Activated naive CD4-positive, alpha-beta T cell treated with anti-CD3 and anti-CD28 coated beads, Interleukin-2, amount 50 U/mL, for 72 hours (primary cell): ENCODE results near the gene SCLT1. TPM values are rescaled to one million over a fixed set of nuclear protein-coding genes. Genes with fewer than 3 reads are reported as not detected.

Source experiments
- ATAC-seq, 2 donors: fragments of 150-1000 bp; cut with Tn5 transposase; 2 replicates each; pipeline ENCODE4 v1.10.0; 2021; ENCODE audit warnings: mild to moderate bottlenecking in 2 of 2, moderate library complexity in 2 of 2
- DNase-seq, 2 donors: peaks; one replicate each; pipeline ENCODE4 v3.0.0; 2021 to 2022; ENCODE audit warnings: low spot score in 2 of 2
- H3K27ac Mint-ChIP-seq, 2 donors: one replicate each; pipeline ENCODE4 v1.8.0; 2022; ENCODE audit warnings: mild to moderate bottlenecking in 2 of 2, mixed read lengths in 2 of 2
- H3K36me3 Mint-ChIP-seq, 2 donors: one replicate each; pipeline ENCODE4 v1.8.0; 2022; ENCODE audit warnings: mixed read lengths in 2 of 2
- H3K9me3 Mint-ChIP-seq, 2 donors: one replicate each; pipeline ENCODE4 v1.8.0; 2022; ENCODE audit warnings: mixed read lengths in 2 of 2
- total RNA-seq, 2 donors: library from RNA; stranded (reverse); gene quantifications; one replicate each; pipeline ENCODE4 v1.2.3, GENCODE V29; 2022

The SCLT1 gene
- total RNA-seq, 2 donors from 2014 or later: 19.8 to 27.1 TPM

DNA sequence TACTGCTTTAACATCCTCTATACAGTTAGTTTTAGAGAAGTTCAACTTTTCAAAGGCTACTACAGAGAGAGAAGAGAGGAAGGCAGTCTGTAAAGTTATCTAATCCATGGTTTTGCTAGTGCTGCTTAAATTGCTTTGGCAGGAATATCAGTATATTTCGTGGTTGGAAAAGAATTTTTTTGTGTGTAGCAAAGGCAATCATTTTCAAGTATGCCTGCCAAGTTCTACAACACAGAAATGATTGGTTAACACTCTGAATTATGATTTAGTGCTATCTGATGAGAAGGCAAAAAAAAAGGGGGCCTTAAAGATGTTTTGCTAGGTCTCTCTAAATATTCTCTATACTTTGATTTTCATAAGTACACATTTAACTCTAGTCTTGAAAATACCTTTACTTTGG lies 150.7 kb downstream of the SCLT1 start:
- H3K36me3 Mint-ChIP-seq: peaks cover 8 to 37% of the 10 kb centered on the region in 2 donors
- H3K9me3 Mint-ChIP-seq: no peaks in the 10 kb centered on the region
- ATAC-seq: no peak
- DNase-seq: no peak
- no peak overlapping the region for H3K27ac Mint-ChIP-seq

DNA sequence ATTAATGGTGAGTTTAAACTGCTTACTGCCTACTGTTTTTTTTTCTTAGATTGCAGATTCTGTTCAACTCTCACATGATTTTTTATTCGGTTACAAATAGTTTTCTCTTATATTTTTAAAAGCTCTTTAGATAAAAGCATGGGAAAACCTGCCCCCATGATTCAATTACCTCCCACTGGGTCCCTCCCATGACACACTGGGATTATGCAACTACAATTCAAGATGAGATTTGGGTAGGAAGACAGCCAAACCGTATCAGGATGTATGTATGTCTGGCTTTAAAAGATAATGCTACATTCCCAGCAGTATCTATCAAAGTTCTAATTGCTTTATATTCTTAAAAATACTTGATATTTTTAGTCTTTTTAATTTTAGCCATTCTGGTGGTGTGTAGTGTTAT lies 152.4 kb downstream of the SCLT1 start:
- Mint-ChIP-seq H3K9me3 (no peaks in the 10 kb centered on the region), H3K36me3 (peaks cover 13 to 28% of the 10 kb centered on the region in 2 donors), H3K27ac (no peak overlapping the region)
- ATAC-seq (no peak), DNase-seq (no peak)

DNA sequence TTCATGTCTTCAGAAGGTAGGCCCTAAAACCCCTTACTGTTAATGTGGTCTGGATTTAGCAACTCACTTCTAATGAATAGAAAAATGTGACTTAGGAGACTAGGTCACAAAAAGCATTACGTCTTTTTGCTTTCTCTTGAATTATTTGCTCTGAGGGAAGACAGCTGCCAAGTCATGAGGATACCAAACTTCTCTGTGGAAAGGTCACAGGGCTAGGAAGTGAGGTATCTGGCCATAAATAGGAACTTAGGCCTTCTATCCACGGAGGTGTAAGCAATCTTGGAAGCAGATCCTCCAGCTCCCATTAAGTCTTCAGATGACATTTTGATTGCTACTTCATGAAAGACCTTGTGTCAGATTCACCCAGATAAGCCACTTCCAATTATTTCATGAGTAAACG lies 163.3 kb downstream of the SCLT1 start:
- Mint-ChIP-seq H3K27ac (no peak overlapping the region), H3K9me3 (no peaks in the 10 kb centered on the region), H3K36me3 (peaks cover 8 to 9% of the 10 kb centered on the region in 2 donors)
- DNase-seq: no peak
- ATAC-seq: no peak

DNA sequence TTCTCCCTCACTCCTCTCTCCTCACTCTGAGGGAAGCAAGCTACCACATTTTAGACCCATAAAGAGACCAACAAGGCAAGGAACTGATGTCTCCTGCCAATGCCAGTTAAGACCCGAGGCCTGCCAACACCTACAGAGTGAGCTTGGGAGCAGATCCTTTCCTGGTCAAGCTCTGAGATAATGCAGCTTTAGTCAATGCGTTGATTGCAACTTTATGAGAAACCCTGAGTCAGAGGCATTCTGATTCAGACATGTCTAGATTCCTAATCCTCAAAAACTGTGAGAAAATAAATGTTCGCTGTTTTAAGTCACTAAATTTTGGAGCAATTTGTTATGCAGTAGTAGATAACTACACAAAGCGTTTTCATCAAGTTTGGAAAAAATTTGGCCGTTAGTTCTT lies 168.4 kb downstream of the SCLT1 start:
- Mint-ChIP-seq H3K9me3 (no peaks in the 10 kb centered on the region), H3K36me3 (peaks cover 8 to 9% of the 10 kb centered on the region in 2 donors), H3K27ac (no peak overlapping the region)
- DNase-seq (no peak), ATAC-seq (no peak)

DNA sequence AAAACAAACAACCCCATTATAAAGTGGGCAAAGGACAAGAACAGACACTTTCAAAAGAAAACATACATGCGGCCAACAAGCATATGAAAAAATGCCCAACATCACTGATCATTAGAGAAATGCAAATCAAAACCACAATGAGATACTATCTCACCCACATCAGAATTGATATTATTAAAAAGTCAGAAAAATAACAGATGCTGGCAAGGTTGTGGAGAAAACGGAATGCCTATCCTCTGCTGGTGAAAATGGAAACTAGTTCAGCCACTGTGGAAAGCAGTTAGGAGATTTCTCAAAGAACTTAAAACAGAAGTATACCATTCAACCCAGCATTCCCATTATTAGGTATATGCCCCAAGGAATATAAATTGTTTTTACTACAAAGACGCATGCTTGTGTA lies 171.4 kb downstream of the SCLT1 start:
- ATAC-seq: no peak
- peaks cover 8 to 9% of the 10 kb centered on the region in 2 donors for H3K36me3 Mint-ChIP-seq
- H3K27ac Mint-ChIP-seq: no peak overlapping the region
- DNase-seq: no peak
- H3K9me3 Mint-ChIP-seq: no peaks in the 10 kb centered on the region

DNA sequence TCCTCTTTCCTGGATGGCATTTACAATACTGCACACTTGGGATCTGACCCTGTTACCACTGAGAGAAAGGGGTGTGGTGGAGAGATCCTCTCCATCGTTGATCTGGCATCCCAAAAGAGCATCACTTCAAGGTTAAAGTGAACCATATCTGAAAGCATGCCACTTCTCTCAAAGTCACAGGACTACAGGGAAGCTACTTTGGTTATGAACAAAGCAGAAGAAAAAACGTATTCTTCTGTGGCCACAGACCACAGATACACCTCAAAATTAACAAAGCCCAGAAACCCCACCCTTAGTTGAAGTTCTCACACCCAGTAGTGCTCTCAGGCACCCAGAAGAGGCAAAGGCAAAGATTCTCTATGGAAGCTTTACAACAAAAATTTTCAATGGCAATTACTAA lies 175.6 kb downstream of the SCLT1 start:
- no peak overlapping the region for H3K27ac Mint-ChIP-seq
- no peak for DNase-seq
- no peaks in the 10 kb centered on the region for H3K36me3 Mint-ChIP-seq
- ATAC-seq: no peak
- no peaks in the 10 kb centered on the region for H3K9me3 Mint-ChIP-seq

DNA sequence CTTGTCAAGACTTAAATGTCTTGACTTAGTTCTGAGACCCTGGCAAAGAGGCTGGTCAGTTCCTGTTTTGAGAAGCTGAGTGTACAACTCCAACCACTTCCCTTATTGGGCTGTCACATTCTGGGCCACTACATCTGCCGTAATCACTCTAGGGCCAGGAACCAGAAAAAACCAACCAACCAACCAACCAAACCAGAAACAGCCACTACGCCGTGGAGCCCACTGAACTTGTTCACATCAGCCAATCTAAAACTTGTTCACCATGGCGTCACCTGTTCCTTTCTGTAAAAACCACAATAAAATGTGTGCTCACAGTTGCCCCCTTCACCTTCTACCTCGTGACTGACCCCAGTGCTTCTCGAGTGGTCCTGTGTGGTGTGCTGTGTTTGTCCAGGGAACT lies 176.5 kb downstream of the SCLT1 start:
- Mint-ChIP-seq H3K36me3 (no peaks in the 10 kb centered on the region), H3K27ac (no peak overlapping the region), H3K9me3 (no peaks in the 10 kb centered on the region)
- DNase-seq (no peak), ATAC-seq (no peak)

DNA sequence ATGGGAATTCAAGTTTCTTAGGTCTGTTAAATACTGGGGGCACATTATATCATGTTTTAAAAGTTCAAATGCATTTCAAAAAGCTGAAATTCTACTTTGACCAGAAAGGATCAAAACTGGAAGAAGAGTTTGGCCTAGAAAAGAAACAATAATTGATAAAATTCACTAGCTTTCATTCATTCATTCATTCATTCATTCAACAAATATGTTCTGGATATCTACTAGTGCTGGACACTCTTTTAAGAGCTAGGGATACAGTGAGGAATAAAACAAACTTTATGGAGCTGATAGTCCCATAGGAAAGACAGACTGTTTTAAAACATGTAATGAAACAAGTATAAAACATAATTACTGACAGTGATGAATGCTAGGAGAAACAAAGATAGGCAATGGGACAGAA lies 177.8 kb downstream of the SCLT1 start:
- no peak overlapping the region for H3K27ac Mint-ChIP-seq
- H3K9me3 Mint-ChIP-seq: no peaks in the 10 kb centered on the region
- no peaks in the 10 kb centered on the region for H3K36me3 Mint-ChIP-seq
- ATAC-seq (no peak), DNase-seq (no peak)

DNA sequence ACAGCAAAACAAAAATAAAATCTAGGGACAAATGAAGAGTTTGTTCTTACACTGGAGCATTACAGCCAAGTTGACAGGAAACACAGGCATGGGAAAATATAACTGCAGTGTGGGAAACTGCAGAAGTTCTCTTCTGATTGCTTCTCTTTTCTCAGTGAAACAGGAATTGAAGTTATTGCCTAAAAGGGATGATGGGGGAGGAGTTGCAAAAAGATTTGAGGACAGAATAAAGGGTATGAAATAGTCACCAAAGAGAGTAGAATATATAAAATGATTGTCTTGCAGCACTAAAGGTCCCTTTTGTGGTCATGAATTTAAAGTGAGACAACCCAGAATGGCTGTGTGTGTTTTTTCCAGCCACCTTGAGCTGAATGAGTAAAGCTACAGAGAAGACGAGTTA lies 180.1 kb downstream of the SCLT1 start:
- H3K36me3 Mint-ChIP-seq: no peaks in the 10 kb centered on the region
- no peak for ATAC-seq
- H3K9me3 Mint-ChIP-seq: no peaks in the 10 kb centered on the region

DNA sequence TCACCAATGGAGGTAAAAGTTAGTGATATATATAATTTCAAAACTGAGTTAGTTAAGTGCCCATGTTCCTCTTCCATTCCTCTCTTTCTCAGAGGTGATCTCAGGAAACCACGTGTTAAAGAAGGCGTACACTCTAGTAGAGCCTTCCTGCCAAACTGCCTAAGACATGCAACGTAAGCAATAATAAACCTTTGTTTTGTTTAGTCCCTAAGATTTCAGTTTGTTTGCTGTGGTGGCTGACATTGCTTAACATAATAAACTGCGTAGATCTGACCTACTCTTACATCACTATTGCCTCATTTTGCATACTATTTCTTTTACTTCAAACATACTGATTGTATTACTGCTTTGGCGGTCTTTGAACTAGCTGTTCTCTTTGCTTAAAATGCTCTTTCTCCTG lies 184.6 kb downstream of the SCLT1 start:
- no peaks in the 10 kb centered on the region for H3K9me3 Mint-ChIP-seq
- no peak for ATAC-seq
- H3K27ac Mint-ChIP-seq: no peak overlapping the region
- DNase-seq: no peak
- H3K36me3 Mint-ChIP-seq: no peaks in the 10 kb centered on the region

More for the DNA sequence above, 180.1 kb downstream of the SCLT1 start:
- DNase-seq: no peak
- peak overlapping the region in 1 of 2 donors; percentile 6 for H3K27ac Mint-ChIP-seq

DNA sequence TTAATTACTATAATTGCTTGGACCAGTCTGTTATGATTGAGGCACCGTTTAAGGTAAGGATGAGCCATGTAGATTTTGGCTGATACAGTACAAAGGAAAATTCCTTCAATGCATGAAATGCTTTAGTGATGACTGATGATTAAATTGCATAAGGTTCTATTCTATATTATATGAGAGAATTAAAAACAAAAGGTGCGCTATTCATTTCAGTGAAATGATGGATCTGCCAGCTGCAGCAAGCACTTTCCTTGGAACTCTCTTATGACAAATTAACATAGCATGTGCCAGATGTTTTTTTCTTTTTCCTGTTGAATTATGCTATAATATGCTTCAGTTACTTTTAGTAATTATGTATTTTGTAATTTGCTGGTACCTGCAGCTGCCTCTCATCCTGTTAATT lies 185.4 kb downstream of the SCLT1 start:
- no peak overlapping the region for H3K27ac Mint-ChIP-seq
- ATAC-seq (no peak), DNase-seq (no peak)
- no peaks in the 10 kb centered on the region for H3K36me3 Mint-ChIP-seq
- H3K9me3 Mint-ChIP-seq: no peaks in the 10 kb centered on the region

DNA sequence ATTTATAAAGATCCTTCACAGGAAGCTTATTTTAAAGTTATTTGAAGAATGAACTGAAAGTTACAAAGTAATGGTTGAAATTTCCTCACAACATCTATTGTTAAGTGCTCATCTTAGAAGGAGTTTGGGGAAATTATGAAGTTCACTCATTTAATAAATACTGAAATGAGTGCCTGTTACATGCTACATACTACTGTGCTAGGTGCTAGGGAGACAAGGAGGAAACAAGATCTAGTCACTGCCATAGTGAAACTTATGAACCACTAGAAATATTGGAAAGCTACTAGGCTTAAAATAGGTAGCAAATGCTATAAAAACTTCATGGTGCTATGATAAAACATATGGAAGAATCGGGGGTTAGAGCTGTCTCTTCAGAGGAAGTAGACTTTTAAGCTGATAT lies 186.8 kb downstream of the SCLT1 start:
- H3K27ac Mint-ChIP-seq: no peak overlapping the region

DNA sequence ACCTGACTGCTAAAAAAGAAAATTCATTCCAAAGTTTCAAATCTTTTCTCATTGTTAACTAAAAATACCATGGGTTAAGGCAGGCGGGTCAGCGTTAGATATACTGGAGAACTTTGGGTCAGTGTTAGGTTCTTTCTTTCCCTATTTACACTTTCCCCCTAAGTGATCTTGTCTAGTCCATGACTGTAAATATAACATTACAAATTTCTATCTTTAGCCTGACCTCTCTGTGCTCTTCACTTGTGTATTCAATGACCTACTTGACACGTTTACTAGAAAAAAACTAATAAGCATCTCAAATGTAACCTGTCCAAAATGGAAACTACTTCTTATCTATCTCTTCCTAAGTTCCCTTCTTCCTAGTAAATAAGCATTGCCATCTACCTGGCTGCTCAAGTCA lies 188.5 kb downstream of the SCLT1 start:
- H3K36me3 Mint-ChIP-seq: no peaks in the 10 kb centered on the region
- no peak overlapping the region for H3K27ac Mint-ChIP-seq
- DNase-seq (no peak), ATAC-seq (no peak)
- no peaks in the 10 kb centered on the region for H3K9me3 Mint-ChIP-seq

More for the DNA sequence above, 186.8 kb downstream of the SCLT1 start:
- no peak for ATAC-seq
- Mint-ChIP-seq H3K9me3 (no peaks in the 10 kb centered on the region), H3K36me3 (no peaks in the 10 kb centered on the region)
- DNase-seq: no peak

DNA sequence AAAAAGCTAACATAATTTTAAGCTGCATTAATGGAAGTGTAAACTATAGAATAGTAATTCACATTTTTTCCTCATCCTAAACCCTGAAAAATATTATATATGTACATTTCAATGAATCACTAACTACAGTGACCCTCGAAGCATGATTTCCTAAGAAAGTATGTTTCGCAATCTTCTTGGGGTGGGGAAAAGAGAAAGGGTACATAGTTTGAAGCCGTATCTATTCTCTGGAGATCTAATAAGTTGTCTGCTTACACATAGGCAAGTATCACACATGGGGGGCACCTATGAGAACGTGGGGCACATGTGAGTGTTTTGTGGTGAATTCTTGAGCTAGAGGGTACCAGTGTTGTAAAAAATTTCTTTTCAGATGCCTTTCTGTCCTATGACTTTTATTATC lies 212.7 kb downstream of the SCLT1 start:
- H3K9me3 Mint-ChIP-seq: no peaks in the 10 kb centered on the region

DNA sequence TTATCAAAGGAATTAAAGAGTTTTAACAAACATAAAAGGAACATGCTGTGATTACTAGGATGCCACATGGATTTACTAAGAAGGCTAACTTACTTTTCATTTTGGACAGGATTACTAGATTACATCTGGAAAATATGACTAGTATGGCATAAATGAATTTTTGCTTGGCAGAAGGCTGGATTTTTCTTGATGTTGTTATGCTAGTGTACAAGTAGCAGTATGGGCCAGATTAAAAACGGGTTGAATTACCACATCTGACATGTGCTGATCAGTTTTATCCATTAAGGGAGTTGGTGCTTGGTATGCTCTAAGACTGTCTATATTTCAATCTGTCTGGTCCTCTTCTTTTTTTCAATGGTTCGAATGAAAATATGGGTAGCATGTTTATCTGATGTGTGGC lies 213.4 kb downstream of the SCLT1 start:
- no peak for DNase-seq
- Mint-ChIP-seq H3K36me3 (no peaks in the 10 kb centered on the region), H3K27ac (no peak overlapping the region), H3K9me3 (no peaks in the 10 kb centered on the region)
- no peak for ATAC-seq

More for the DNA sequence above, 212.7 kb downstream of the SCLT1 start:
- H3K27ac Mint-ChIP-seq: no peak overlapping the region
- DNase-seq (no peak), ATAC-seq (no peak)
- no peaks in the 10 kb centered on the region for H3K36me3 Mint-ChIP-seq

DNA sequence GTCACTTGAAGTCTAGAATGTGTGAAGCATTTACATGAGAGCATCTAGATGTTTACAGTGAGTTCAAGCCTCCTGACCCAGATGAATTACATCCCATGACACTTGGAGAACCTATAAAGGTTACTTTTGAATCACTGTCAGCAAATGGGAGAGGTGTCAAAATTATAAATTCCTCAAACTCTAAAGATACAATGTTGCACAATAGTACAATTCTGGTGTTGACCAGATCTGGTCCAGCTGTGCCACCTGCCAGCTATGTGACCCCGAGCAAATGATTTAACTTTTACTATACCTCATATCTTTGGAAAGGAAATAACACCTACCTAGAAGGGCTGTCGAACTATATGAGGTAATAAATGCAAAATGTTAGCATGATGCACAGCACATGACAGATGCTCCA lies 214.1 kb downstream of the SCLT1 start:
- H3K36me3 Mint-ChIP-seq: no peaks in the 10 kb centered on the region
- ATAC-seq (no peak), DNase-seq (no peak)
- no peak overlapping the region for H3K27ac Mint-ChIP-seq
- no peaks in the 10 kb centered on the region for H3K9me3 Mint-ChIP-seq

DNA sequence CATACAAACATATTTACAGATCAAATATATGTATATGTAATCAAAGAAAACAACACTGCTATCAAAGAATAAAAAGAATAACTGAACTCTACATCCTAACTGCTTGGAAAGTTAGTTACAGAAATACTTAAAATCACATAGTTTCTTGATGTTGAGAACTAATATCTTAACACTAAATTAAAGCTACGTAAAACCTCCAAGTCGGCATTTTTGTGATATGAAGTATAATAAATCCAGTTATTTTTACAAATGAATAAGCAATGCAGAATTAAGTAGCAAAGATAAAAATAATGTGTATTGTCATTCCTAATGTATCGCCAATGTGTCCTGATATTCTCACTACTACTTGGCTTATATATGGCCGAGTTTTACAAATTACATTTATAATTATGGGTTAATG lies 215.4 kb downstream of the SCLT1 start:
- ATAC-seq: no peak
- no peaks in the 10 kb centered on the region for H3K9me3 Mint-ChIP-seq
- no peak overlapping the region for H3K27ac Mint-ChIP-seq
- peaks cover under 1 to 4% of the 10 kb centered on the region in 2 donors for H3K36me3 Mint-ChIP-seq
- no peak for DNase-seq

DNA sequence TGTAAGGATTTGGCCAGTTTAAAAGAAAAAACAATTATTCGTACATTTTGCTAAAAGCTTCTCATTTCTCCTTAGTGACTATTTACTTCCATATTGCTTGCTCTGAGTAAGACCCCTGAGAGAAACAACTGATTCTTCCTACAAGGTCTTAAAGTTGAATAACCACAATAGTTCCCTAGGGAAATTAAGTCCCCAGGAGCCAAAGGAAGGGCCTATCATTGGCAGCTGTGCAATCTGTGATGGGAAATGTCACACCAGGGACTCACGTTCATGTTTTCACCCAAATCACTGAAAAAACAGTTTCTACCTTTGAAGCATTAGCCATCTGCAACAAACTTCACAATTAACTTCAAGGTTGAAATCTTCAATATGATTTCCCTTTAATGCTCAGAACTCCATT lies 217.1 kb downstream of the SCLT1 start:
- H3K9me3 Mint-ChIP-seq: no peaks in the 10 kb centered on the region
- no peak for DNase-seq
- H3K36me3 Mint-ChIP-seq: peaks cover 4 to 18% of the 10 kb centered on the region in 2 donors

DNA sequence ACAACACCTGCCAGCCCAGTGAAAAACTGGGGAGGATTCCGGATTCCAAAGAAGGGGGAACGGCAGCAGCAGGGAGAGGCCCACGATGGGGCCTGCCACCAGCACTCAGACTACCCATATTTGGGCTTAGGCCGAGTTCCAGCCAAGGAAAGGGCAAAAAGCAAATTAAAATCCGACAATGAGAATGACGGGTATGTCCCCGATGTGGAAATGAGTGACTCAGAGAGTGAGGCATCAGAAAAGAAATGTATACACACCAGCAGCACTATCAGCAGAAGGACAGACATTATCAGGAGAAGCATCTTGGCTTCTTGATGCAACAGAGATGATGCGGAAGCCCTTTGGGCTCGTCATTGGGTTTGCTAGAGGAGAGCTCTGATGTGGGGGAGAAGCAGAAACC lies 221.4 kb downstream of the SCLT1 start:
- ATAC-seq (no peak), DNase-seq (no peak)
- H3K36me3 Mint-ChIP-seq: peaks cover 4 to 35% of the 10 kb centered on the region in 2 donors
- H3K9me3 Mint-ChIP-seq: no peaks in the 10 kb centered on the region
- H3K27ac Mint-ChIP-seq: no peak overlapping the region

More for the DNA sequence above, 217.1 kb downstream of the SCLT1 start:
- no peak for ATAC-seq
- no peak overlapping the region for H3K27ac Mint-ChIP-seq
